Measurements from ENCODE around the gene NUMB.

NUMB gene

GRCh38 chr14:73232984-73233383 lies 225.4 kb downstream of the NUMB start:
- Histone ChIP-seq H2BK15ac (ENCODE audit: low read length) (peak overlapping the region; percentile 3), H3K79me1 (ENCODE audit: low read depth, low read length) (no peaks in the 10 kb centered on the region), H4K8ac (ENCODE audit: low read depth, low read length) (no peak overlapping the region), H3K4me3 (ENCODE audit: low read length in 2 of 2) (no peak overlapping the region), H3K4ac (ENCODE audit: low read length) (no peak overlapping the region), H2AK5ac (ENCODE audit: low read depth, low read length) (no peak overlapping the region), H3K36me3 (replicated peaks in 1 of 2; ENCODE audit: control insufficient read depth in 2 of 2, insufficient read depth in 2 of 2, low read length in 2 of 2) (no peaks in the 10 kb centered on the region), H3K23ac (ENCODE audit: low read depth, low read length, poor library complexity) (no peak overlapping the region), H3K14ac (ENCODE audit: low read length) (no peak overlapping the region), H2BK120ac (ENCODE audit: low read depth, low read length) (no peak overlapping the region), H3K4me2 (ENCODE audit: insufficient read depth, low read length, poor library complexity, severe bottlenecking) (no peak overlapping the region), H3K27ac (replicated peaks; ENCODE audit: low read length) (no peak overlapping the region), H3K27me3 (ENCODE audit: control insufficient read depth in 3 of 3, insufficient read depth in 3 of 3, low read depth in 1 of 3, low read length in 3 of 3) (peaks cover 0 to 10% (median 0%) of the 10 kb centered on the region in 3 experiments), H3K9ac (ENCODE audit: low read depth, low read length, poor library complexity) (no peak overlapping the region), H3K9me3 (replicated peaks in 1 of 2; ENCODE audit: control insufficient read depth in 2 of 2, insufficient read depth in 1 of 2, low read depth in 1 of 2, low read length in 2 of 2) (no peaks in the 10 kb centered on the region), H2AFZ (ENCODE audit: low read length) (no peak overlapping the region), H2BK12ac (ENCODE audit: low read length) (no peak overlapping the region), H3K4me1 (ENCODE audit: control insufficient read depth in 2 of 2, insufficient read depth in 1 of 2, low read depth in 1 of 2, low read length in 2 of 2) (peaks cover 27 to 43% of the 10 kb centered on the region in 2 donors), H4K91ac (ENCODE audit: low read depth, low read length, poor library complexity) (no peak overlapping the region), H3K18ac (ENCODE audit: low read length) (peak overlapping the region; percentile 2), H2BK5ac (ENCODE audit: low read length) (no peak overlapping the region)
- no peak for DNase-seq (ENCODE audit: low spot score)
- WGBS, 2 donors (ENCODE audit: extremely low coverage in 2 of 2, insufficient read length in 2 of 2, insufficient replicate concordance in 1 of 2), result no CpG with 5 or more reads among the region's 8 CpGs

GRCh38 chr14:73231981-73232851 lies 226.1 kb downstream of the NUMB start:
- peaks cover 27 to 45% of the 10 kb centered on the region in 2 donors for H3K4me1 ChIP-seq (ENCODE audit: control insufficient read depth in 2 of 2, insufficient read depth in 1 of 2, low read depth in 1 of 2, low read length in 2 of 2)
- no CpG with 5 or more reads among the region's 19 CpGs for WGBS, 2 donors (ENCODE audit: extremely low coverage in 2 of 2, insufficient read length in 2 of 2, insufficient replicate concordance in 1 of 2)
- DNase-seq (ENCODE audit: low spot score), result no peak

GRCh38 chr14:73230051-73230450 lies 228.3 kb downstream of the NUMB start:
- Histone ChIP-seq H3K4ac (ENCODE audit: low read length) (no peak overlapping the region), H3K14ac (ENCODE audit: low read length) (no peak overlapping the region), H3K4me2 (ENCODE audit: insufficient read depth, low read length, poor library complexity, severe bottlenecking) (no peak overlapping the region), H2BK5ac (ENCODE audit: low read length) (no peak overlapping the region), H4K8ac (ENCODE audit: low read depth, low read length) (no peak overlapping the region), H2AK5ac (ENCODE audit: low read depth, low read length) (no peak overlapping the region), H2BK12ac (ENCODE audit: low read length) (no peak overlapping the region), H4K91ac (ENCODE audit: low read depth, low read length, poor library complexity) (no peak overlapping the region), H3K23ac (ENCODE audit: low read depth, low read length, poor library complexity) (no peak overlapping the region), H2BK15ac (ENCODE audit: low read length) (no peak overlapping the region), H3K4me3 (ENCODE audit: low read length in 2 of 2) (no peak overlapping the region), H3K9ac (ENCODE audit: low read depth, low read length, poor library complexity) (no peak overlapping the region), H3K79me1 (ENCODE audit: low read depth, low read length) (no peaks in the 10 kb centered on the region), H3K36me3 (replicated peaks in 1 of 2; ENCODE audit: control insufficient read depth in 2 of 2, insufficient read depth in 2 of 2, low read length in 2 of 2) (peaks cover 0 to 8% of the 10 kb centered on the region in 2 donors), H2AFZ (ENCODE audit: low read length) (no peak overlapping the region), H2BK120ac (ENCODE audit: low read depth, low read length) (no peak overlapping the region), H3K4me1 (ENCODE audit: control insufficient read depth in 2 of 2, insufficient read depth in 1 of 2, low read depth in 1 of 2, low read length in 2 of 2) (peaks cover 14 to 31% of the 10 kb centered on the region in 2 donors), H3K27ac (replicated peaks; ENCODE audit: low read length) (no peak overlapping the region), H3K27me3 (ENCODE audit: control insufficient read depth in 3 of 3, insufficient read depth in 3 of 3, low read depth in 1 of 3, low read length in 3 of 3) (no peaks in the 10 kb centered on the region), H3K18ac (ENCODE audit: low read length) (no peak overlapping the region), H3K9me3 (replicated peaks in 1 of 2; ENCODE audit: control insufficient read depth in 2 of 2, insufficient read depth in 1 of 2, low read depth in 1 of 2, low read length in 2 of 2) (no peaks in the 10 kb centered on the region)
- no peak for DNase-seq (ENCODE audit: low spot score)
- WGBS, 2 donors (ENCODE audit: extremely low coverage in 2 of 2, insufficient read length in 2 of 2, insufficient replicate concordance in 1 of 2), result no CpG with 5 or more reads among the region's 6 CpGs

More at GRCh38 chr14:73231981-73232851, 226.1 kb downstream of the NUMB start:
- H4K91ac ChIP-seq (ENCODE audit: low read depth, low read length, poor library complexity), result no peak overlapping the region
- no peak overlapping the region for H3K4me2 ChIP-seq (ENCODE audit: insufficient read depth, low read length, poor library complexity, severe bottlenecking)
- H3K36me3 ChIP-seq (replicated peaks in 1 of 2; ENCODE audit: control insufficient read depth in 2 of 2, insufficient read depth in 2 of 2, low read length in 2 of 2), result no peaks in the 10 kb centered on the region
- H3K9me3 ChIP-seq (replicated peaks in 1 of 2; ENCODE audit: control insufficient read depth in 2 of 2, insufficient read depth in 1 of 2, low read depth in 1 of 2, low read length in 2 of 2), result no peaks in the 10 kb centered on the region
- H3K4ac ChIP-seq (ENCODE audit: low read length), result no peak overlapping the region
- H2AFZ ChIP-seq (ENCODE audit: low read length), result peak overlapping the region; percentile 58
- no peak overlapping the region for H3K9ac ChIP-seq (ENCODE audit: low read depth, low read length, poor library complexity)
- peak overlapping the region; percentile 66 for H3K18ac ChIP-seq (ENCODE audit: low read length)
- H3K27me3 ChIP-seq (ENCODE audit: control insufficient read depth in 3 of 3, insufficient read depth in 3 of 3, low read depth in 1 of 3, low read length in 3 of 3), result peaks cover 0 to 7% (median 0%) of the 10 kb centered on the region in 3 experiments
- no peak overlapping the region for H2AK5ac ChIP-seq (ENCODE audit: low read depth, low read length)
- no peak overlapping the region for H4K8ac ChIP-seq (ENCODE audit: low read depth, low read length)
- peak overlapping the region; percentile 5 for H2BK15ac ChIP-seq (ENCODE audit: low read length)
- no peak overlapping the region for H3K27ac ChIP-seq (replicated peaks; ENCODE audit: low read length)
- peak overlapping the region; percentile 17 for H2BK12ac ChIP-seq (ENCODE audit: low read length)
- H2BK5ac ChIP-seq (ENCODE audit: low read length), result no peak overlapping the region
- H3K4me3 ChIP-seq (ENCODE audit: low read length in 2 of 2), result no peak overlapping the region
- H2BK120ac ChIP-seq (ENCODE audit: low read depth, low read length), result no peak overlapping the region
- no peak overlapping the region for H3K23ac ChIP-seq (ENCODE audit: low read depth, low read length, poor library complexity)
- H3K14ac ChIP-seq (ENCODE audit: low read length), result no peak overlapping the region
- no peaks in the 10 kb centered on the region for H3K79me1 ChIP-seq (ENCODE audit: low read depth, low read length)

All from neuronal stem cell (in vitro differentiated cells).